HL-60 (cell line): ENCODE data around the gene TYR.

ENCODE experiments used
- POLR2AphosphoS5 ChIP-seq: IDR thresholded peaks from 2 replicates; pipeline ENCODE4 v1.6.1; 2012; ENCODE audit warnings: low read depth
- TF ChIP-seq, protein P1 (sequence below): IDR thresholded peaks from 2 replicates; pipeline ENCODE4 v1.6.1; 2012; ENCODE audit warnings: low read depth; ENCODE audit not compliant: insufficient replicate concordance
- TF ChIP-seq, protein P2 (sequence below): IDR thresholded peaks from one replicate; pipeline ENCODE4 v1.5.1; 2011; ENCODE audit warnings: low read length, control low read depth, inconsistent platforms; ENCODE audit not compliant: insufficient read depth

DNA sequence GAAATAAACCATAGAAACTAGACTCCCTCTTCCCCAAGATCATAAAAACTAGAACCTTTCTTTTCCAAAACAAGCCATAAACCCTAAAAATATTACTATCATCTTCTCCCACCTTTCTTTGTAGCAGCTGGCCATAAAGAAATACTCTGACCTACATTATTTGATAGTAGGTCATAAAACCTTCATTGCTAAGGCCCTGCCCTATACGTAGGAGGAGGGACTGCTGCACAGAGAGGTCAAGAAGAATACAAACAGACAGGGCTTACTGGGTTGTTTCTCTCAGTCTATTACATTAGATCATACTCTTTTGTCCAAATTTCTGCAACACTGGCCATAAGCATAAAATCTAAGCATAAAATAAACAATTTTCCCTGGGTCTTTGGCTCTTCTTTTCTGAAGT lies 101.5 kb downstream of the TYR start:
- TF ChIP-seq, protein P1, sequence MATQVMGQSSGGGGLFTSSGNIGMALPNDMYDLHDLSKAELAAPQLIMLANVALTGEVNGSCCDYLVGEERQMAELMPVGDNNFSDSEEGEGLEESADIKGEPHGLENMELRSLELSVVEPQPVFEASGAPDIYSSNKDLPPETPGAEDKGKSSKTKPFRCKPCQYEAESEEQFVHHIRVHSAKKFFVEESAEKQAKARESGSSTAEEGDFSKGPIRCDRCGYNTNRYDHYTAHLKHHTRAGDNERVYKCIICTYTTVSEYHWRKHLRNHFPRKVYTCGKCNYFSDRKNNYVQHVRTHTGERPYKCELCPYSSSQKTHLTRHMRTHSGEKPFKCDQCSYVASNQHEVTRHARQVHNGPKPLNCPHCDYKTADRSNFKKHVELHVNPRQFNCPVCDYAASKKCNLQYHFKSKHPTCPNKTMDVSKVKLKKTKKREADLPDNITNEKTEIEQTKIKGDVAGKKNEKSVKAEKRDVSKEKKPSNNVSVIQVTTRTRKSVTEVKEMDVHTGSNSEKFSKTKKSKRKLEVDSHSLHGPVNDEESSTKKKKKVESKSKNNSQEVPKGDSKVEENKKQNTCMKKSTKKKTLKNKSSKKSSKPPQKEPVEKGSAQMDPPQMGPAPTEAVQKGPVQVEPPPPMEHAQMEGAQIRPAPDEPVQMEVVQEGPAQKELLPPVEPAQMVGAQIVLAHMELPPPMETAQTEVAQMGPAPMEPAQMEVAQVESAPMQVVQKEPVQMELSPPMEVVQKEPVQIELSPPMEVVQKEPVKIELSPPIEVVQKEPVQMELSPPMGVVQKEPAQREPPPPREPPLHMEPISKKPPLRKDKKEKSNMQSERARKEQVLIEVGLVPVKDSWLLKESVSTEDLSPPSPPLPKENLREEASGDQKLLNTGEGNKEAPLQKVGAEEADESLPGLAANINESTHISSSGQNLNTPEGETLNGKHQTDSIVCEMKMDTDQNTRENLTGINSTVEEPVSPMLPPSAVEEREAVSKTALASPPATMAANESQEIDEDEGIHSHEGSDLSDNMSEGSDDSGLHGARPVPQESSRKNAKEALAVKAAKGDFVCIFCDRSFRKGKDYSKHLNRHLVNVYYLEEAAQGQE, result no peak
- no peak for TF ChIP-seq POLR2AphosphoS5
- TF ChIP-seq, protein P2, sequence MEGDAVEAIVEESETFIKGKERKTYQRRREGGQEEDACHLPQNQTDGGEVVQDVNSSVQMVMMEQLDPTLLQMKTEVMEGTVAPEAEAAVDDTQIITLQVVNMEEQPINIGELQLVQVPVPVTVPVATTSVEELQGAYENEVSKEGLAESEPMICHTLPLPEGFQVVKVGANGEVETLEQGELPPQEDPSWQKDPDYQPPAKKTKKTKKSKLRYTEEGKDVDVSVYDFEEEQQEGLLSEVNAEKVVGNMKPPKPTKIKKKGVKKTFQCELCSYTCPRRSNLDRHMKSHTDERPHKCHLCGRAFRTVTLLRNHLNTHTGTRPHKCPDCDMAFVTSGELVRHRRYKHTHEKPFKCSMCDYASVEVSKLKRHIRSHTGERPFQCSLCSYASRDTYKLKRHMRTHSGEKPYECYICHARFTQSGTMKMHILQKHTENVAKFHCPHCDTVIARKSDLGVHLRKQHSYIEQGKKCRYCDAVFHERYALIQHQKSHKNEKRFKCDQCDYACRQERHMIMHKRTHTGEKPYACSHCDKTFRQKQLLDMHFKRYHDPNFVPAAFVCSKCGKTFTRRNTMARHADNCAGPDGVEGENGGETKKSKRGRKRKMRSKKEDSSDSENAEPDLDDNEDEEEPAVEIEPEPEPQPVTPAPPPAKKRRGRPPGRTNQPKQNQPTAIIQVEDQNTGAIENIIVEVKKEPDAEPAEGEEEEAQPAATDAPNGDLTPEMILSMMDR, result no peak
